Hematopoietic multipotent progenitor cell treated with erythropoietin and hydrocortisone succinate and interleukin-3 and kit ligand, for 8 days (in vitro differentiated cells): Measurements from ENCODE around the gene CD44.
A peak's percentile ranks its signal among the peaks of the same experiment; 100 is the strongest.

Source experiments
- DNase-seq: peaks from one replicate; pipeline ENCODE4 v3.0.0-alpha.2; 2015

The CD44 gene

DNA sequence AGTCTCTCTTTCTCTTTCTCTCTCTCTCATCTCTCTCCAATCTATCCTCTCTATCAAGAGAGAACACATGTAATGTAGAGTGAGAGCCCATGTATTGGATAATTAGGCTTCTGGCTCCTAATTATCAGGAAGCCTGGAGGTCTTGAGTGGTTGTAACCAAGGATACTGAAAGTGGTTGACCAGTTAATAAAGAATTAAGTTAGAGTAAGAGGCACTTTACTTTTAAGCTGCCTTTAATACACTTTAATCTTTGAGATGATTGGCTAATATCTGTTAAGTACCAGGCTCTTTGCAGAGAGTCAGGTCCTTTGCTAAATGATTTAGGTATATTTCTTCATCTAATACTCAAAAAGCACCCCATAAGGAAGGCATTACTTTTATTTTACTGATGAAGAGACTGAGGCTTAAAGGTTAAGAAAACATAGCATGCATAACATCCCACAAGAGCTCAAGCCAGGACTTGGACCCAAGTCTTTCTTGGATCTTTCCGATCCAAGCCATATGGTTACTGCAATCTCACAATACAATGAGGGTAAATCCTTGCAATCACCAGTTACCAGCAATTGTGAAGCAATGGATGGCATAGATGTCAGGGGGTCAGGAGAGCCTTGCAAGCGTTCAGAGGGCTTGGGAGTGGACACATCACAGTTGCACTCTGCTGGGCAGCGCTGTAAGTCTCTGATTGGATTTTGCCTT lies 22.1 kb downstream of the CD44 start:
- DNase-seq = no peak

DNA sequence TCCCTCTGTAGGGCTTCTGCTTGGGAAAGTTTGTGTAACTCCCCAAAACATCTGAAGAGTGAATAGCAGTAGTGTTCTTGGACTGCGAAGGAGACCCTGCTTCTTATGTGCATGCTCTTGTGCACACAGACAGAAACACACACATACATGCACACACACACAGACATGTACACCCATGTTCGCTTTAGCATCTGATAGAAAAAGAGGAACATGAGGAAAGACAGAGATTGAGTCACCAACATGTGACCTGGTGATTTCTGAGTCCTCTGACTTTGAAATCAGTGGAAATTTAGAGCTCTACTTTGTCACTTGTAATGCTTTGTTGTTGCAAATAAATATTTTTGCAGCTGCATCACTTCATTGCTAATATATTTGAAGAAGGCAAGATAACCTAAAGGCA lies 23.8 kb downstream of the CD44 start:
- DNase-seq = no peak

DNA sequence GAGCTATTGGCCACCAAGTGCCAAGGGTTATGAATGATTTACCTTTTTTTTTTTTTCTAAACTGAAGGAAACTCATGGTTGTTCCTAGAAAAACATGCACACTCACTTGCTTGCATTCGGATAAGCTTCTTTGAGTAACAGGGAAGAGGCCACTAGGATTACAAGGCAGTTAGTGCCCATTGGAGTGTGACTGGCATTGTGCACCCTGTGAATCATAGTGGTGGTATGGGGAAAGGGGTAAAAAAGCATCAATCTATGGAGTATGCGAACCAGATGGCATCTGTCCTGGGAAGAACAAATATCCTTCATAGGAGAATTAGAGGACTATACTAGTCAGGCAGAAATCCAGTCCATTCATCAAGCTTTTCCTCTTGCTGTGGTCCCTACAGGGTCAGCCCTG lies 24.2 kb downstream of the CD44 start:
- no peak for DNase-seq

DNA sequence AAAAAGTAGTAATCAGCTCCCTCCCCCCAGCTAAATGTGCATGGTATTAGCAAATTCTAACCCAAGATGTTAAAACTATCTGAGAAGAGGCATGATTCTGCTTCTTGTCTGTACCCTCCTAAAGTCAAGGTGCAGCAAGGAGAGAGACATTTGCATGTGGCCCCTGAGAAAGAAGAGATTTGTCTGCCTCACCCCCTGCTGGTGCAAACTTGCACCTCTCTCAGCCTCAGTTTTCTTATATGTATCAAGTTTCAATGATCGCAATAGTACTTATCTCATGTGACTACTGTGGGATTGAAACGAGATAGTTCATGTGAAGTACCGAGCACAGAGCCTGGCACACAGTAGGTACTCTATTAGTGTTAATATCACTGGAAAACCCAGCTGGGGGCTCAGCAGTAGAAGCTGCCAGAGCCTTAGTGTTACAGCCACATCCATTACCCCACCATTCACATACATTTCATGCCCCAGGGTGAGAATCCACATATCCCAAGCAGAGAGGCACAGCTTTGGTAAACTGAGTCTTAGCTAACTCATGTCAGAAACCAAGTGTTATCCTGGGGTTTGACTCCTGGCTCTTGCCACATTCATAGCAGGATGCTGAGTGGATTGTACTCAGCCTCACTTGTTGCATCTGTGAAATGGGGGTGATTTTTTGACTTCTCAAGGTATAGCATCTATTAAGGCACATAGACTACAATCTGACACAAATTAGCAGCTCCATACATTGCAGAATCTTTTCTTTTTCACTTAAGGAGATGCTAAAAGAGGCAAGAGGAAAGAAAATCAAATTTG lies 24.9 kb downstream of the CD44 start:
- DNase-seq = peak; percentile 31

DNA sequence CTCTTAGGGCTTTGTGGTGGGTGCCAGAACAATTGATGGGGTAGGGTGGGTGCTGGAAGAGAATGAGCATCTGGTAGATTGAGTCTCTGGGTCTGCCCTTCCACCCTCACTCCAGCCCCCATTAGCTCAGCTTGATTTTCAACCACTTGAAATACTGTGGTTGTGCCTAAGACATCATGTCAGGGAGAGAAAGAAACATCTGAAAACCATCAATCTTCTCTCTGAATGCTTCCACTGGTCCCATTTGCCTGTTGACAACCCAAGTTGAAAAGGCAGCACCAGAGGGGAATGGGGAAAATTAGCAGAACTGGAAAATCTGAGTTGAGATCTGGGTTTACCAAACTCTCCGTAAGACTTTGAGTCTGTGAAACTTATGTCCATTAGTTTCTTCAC lies 26.1 kb downstream of the CD44 start:
- DNase-seq = no peak

DNA sequence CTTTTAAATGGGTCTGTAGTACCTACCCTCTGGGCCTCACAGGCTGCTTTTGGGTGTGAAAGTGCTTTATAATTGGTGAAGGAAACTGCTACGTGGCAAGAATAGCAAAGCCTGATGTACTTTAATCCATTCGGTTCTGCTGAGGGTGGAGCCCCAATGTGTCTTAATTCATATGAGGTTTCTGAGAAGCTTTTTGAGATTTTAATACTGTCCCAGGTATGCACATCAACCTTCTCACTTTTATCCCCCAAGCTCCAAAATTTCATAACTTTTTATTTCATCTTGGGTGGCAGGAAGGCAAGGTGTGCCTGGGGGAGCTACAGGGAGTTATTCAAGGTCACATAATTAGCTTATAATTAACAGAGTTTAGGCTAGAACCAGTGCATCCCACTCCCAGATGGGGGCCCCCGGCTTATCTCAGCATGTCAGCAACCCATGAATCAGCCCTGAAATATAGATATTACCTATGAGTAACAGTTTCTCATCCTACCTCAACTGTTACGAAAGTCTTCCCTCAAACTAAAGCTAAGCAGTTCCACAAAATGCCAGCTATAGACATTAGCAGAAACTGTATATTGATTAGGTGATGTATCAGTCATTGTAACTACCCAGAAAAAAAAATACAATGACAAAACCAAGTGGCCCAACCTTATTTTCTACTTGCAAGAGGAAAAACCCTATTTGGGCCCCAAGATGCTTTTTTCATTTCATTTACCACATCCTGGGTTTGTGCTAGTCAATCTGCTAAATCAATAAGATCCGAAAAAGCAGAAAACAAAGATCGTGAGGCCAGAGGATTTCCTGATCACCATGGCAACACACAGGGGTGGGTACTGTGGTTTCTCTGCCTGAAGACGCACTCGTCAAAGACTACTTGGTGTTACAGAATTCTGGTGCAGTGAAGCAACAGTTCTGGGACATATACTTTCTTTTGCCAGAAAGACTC lies 26.7 kb downstream of the CD44 start:
- DNase-seq = peak; percentile 57

DNA sequence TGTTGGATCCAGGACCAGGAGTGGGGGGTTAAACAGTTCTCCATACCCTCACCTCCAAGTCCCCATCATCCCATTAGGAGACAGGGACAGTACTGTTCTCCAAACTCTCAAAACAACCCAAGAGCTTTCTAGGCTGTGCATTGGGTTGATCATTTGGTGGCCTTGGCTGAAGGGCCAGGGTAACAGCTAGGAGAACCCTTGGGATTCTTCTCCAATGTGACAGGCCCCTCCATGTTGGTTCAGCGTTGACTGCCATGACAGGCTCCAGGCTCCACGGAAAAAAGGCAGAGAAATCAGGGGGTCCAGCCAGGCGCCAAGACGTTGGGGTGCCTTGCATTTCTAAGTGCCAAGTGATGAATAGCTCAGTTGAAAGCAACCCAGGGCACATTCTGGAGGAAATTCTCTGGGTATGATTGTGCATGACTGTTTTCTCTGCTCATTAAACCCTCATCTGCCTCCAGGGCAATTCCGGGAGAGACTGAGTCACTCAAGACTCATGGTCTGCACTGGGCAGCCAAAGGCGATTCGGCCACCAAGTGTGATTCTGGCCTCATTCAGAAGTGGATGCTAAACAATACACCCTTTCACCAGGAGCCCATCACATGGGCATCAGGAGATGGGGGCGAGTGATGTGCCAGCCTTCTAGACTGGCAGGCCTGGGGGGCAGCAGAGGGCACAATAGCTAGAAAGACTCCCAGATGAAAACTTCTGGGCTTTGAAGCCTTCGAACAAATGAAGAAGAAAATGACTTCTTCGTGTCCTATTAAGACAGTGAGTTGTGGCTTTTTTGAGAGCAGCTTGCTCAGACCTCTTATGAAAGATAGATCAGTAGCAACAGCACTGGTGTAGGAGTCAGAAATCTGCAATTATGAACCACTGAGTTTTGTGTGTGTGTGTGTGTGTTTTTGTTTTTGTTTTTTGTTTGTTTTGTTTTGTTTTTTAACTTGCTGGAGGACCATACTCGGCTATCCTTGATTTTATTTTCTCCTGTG lies 27.7 kb downstream of the CD44 start:
- no peak for DNase-seq

DNA sequence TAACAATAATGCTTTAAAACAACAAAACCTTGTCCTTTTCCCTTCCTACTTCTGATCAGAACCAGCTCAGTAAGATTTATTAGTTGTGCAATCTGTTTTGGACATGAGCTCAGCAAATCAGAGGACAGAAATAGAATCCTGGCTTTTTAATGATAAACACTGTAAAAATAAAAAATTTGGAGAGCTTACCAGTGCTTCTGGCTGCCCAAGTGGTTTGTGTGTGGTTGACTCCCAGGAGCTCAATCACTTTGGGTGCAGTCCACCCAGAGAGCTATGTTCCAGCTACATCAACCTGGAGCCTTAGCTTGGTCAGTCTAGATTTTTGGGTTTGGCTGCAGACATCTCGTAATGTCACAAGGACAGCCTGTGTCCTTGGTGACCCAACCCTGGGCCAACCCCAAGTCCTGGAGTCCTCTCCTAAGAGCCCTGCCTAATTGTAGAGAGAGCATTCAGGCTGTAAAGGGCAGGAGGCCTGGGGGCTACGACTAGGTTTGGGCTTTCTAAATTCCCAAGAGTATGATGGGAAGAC lies 28.5 kb downstream of the CD44 start:
- DNase-seq = no peak

DNA sequence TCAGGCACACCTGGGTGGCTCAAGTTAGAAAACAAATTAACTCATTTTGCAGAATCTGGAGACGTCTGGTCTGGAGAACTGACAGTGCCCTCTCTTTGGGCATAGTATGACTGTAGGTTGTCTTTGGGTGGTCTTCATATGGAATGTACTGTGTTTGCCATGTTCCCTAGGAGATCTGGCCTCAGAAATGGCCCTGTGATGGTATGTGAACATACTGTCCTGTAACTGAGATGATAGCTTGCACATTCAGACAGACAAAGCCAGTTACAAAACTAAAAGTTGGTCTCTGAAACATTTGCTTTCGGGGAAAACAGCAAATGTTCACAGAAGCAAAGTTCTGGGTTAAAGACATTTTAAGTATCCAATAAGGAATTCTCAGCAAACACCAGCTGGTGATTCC lies 29.7 kb downstream of the CD44 start:
- DNase-seq = no peak

DNA sequence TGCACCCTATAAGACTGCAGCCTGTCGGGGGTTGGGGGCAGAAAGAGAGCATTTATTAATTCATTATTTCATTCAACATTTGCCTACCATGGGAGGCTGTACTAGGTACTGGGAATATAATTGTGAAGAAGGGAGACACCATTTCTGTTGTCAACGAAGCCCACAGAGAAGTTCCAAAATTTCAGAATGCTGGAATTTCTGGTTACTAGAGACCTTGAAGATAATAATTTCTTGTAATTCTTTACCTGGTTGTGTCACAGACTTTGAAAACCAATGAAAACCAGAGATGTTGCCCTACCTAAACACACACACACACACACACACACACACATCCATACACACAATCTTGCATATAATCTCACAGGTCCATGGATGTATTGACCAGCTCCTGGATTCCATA lies 30.1 kb downstream of the CD44 start:
- DNase-seq = no peak

DNA sequence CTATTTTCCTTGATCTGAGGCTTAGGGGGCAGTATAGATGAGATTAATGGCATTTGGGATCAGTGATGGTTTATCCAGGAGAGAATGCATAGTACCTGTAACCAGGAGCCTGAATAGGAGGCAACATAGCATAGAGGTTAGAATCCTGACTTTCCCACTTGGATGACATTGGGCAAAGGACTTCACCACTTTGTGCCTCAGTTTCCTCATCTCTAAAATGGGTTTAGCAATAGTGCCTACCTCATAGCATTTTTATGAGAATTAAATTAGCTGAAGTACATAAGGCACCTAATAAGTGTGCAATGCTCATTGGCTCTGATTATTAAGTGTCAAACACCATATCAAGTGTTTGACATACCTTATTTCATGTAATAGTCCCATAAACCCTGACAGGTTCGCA lies 30.8 kb downstream of the CD44 start:
- DNase-seq = no peak

DNA sequence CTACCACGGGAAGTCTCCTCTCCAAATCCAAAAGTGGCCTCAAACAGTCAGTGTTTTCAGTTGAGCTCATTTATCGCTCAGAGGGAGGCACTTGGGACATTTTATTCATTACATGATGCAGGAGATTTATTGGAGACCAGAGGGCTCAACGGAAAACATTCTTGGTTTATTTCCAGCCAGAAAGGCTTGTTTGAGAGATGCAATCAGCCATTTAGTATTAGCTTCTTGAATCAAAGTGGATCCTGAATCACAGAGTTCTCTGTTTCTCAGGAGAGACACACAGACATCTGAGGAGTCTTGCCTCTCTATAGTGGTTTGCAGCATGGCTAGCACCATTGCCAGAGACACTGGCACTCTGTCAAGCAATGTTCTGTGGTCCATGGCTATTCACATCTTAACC lies 31.5 kb downstream of the CD44 start:
- no peak for DNase-seq

DNA sequence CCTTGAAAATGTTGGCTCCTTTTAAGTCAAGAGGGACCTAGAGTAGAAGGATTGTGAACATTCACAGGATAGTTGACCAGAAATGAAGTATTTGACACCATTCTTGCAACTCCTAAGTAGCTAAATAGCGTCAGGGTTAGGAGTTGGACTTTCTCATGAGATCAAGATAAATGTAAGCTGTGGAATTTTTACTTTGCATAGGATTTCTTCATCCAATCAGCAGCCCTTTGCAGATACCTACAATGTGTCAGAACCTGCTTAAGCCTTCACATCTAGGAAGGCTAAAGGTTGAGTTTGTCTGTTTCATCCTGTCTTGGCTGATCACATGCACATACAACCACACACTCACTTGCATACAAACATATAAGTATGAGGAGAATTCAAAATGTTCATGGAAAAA lies 32.3 kb downstream of the CD44 start:
- no peak for DNase-seq

DNA sequence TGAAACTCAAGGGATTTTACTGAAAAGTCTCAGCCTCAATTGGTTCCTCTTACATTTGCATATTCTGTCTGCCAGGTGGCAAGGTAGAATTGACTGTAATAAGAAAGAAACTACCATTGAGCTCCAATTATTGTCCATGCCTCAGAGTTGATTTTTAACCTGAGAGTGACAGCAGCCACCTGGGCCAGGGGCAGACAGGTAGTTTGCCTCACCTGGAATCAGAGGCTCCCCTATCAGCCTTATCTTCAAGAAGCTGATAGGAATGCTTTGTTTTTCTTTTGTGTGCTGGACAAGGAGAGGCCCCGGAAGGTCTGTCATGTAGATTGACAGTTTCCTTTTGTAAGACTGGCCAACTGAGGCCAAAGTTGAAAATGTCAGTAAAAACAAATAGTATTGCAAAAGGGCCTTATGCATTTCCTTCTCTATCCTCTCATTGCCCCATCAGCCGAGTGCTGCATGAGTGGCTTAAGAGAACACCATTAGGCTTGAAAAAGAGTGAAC lies 34.1 kb downstream of the CD44 start:
- no peak for DNase-seq

DNA sequence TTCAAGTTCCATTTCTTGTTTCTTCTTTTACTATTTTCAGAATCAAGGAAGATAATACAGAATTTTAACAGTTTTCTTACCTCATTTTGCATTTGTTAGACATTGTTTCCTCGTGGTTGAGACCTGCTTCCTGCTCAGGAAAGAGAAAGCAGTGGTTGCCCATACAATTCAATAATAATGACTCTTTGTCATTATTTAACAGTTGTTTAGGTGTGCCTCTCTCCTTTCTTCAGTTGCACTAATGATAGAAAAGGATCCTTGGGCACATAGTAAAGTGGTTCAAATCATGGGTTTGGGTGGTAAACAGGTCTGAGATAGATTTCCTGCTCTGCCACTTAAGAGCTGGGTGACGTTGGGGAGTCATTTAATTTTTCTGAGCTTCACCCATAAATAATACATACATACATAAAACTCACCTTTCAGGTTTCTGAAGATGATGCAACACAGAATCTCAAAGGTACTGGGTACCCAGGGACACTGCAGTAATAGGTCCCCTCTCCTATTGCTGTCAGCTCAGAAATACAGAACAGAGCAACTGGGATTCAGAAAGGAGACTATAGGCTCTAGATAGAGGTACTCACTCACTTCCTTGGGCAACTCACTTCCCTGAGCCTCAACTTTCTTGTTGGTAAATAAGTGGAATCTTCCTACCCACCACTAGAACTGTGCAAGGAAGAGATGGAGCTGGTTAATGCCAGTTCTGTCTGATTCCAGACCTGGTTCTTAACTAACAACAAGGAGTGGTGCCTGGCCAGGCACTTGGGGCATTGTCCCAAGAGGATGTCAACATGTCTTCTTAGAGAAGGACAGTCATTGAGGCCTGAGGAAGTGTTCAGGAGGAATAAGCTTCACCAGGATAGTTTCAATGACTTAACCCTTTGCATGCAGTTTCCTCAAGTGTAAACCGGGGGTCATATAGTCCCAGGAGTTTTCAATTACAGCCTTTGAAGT lies 34.9 kb downstream of the CD44 start:
- no peak for DNase-seq

DNA sequence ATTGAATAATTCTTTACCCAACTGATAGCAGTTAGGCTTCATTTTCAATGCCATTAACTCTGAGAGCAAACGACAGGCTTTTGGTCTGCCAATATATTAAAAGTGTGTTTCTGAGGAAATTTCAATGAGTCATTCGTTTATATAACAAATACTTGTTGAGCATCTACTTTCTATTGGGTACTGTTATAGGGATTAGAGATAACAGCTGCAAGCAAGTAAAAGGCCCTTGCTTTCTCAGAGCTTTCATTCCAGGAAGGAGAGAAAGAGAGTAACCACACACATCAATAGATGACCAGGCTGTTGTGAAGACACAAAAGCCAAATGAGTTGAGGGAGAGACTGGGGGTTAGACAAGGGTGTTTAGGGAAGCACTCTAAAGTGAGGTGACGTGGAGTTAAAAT lies 35.7 kb downstream of the CD44 start:
- DNase-seq = peak; percentile 38

DNA sequence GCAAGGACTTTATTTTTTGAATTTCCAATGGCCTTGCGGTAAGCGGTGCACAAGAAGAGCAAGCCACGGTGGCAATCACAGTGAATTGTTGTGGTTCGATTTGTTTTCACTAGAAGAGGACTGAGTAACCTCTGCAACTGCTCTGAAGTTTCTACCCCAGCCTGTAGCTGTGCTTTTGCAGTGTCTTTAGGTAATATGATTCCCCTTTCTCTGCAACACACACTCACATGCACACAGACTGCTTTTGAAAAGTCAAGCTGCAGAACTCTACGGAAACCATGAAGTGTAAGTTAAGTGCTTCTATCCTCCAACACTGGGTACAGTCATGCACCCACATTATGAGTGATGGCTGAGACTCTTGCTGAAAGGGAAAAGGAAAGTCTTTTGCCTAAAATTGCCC lies 38.4 kb downstream of the CD44 start:
- DNase-seq = no peak

DNA sequence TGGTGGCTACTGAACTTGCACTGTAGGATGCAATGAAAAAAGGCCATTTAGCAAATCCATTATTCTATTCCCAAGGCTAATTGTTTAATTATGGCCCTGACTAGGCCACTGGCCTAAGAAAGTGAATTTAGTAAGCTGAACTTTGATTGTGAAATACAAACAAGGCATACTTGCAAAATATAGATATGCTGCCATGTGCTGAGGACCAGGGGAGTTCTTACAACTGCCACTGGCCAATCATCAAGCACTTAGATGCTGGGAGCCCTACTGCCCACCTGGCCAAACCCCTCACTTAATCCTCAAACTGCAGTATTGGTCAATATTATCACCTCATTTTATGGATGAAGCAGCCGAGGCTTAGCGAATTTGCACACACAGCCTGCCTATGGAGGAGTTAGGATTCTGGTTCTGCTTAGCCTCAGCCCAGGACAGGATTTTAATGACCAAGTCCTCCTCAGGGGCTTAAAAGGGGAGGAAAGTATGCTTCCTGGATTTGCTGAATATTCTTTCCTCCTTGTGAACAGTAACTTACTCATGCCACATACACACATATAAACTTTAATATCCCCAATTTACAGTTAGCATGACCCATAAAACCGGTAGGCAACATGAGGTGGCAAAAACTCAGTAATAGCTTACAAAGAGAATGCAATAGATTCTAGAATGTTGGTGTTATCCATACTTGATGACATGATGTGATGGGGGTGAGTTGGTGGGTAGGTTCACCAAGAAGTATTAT lies 39.3 kb downstream of the CD44 start:
- DNase-seq = no peak

DNA sequence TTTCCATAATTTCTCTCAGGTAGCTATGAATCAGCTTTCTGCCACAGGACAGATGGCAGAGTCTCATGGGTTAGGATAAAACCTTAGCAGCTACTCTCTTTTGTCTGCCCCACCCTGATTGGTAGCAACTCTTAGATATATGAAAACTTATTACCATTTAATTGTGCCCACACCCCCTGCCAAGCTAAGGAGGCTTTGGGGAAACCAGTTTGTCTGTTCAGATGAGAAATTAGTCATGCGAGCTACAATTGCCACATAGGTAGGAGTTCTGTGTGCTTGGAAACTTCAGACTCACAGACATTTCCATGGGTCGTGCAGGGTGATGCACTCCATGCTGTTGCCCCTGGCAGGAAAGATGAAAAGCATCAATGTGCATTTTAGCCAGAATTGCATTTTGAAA lies 39.9 kb downstream of the CD44 start:
- DNase-seq = no peak
